ENCODE results near the gene CDH13. TPM values are rescaled to one million over a fixed set of nuclear protein-coding genes. Genes with fewer than 3 reads are reported as not detected.

CDH13 gene
- total and polyA plus RNA-seq, 10 of the 15 experiments (the other 5 are each of a cell fraction or from before 2014, with no cell fraction given) = under 0.01 to 0.05 TPM; not detected in 8

GRCh38 chr16:82671741-82672140, 45.0 kb downstream of the CDH13 start:
- 67% methylated on average over 3 of the region's 3 CpGs for WGBS (ENCODE audit: insufficient coverage, insufficient replicate concordance, low lambda C conversion rate, missing lambda C conversion rate)
- FAIRE-seq = no peak
- no peak overlapping the region for H2AFZ ChIP-seq (ENCODE audit: control insufficient read depth, low read depth, low read length)
- no peak overlapping the region for H3K4me2 ChIP-seq (ENCODE audit: control insufficient read depth, insufficient read depth)
- POLR2A ChIA-PET = no interaction called here
- RAD21 ChIA-PET (ENCODE audit: unreplicated experiment) = interaction anchor here (3.3 kb wide), 1 partner anchor 18 kb away, joined by 14 read pairs; no protein-coding TSS in a partner anchor
- no peaks in the 10 kb centered on the region for H3K4me1 ChIP-seq (ENCODE audit: control insufficient read depth, insufficient read depth, low read length)
- BruUV-seq (replicated peaks) = no TSS peak
- SMC1A ChIA-PET (ENCODE audit: uncharacterized antibody, unreplicated experiment) = interaction anchor here (0.8 to 2.9 kb wide), 5 partner anchors 20 to 42 kb away, joined by 3 to 22 read pairs (median 4); no protein-coding TSS in a partner anchor
- ATAC-seq = peak; percentile 71
- no peaks in the 10 kb centered on the region; a peak in 1 of 4 replicates for H3K27me3 ChIP-seq (replicated peaks in 1 of 2; ENCODE audit: control insufficient read depth in 2 of 2, insufficient read depth in 2 of 2, low read length in 1 of 2)
- CTCF ChIA-PET = interaction anchor here (0.7 to 11.3 kb wide), 12 partner anchors 9 to 66 kb away, joined by 3 to 131 read pairs (median 4); no protein-coding TSS in a partner anchor
- H4K20me1 ChIP-seq (ENCODE audit: control insufficient read depth, insufficient read depth) = no peaks in the 10 kb centered on the region
- H3K27ac ChIP-seq (ENCODE audit: control insufficient read depth, insufficient read depth) = no peak overlapping the region
- H3K9me3 ChIP-seq (replicated peaks; ENCODE audit: control insufficient read depth, insufficient read depth, low read length) = no peaks in the 10 kb centered on the region
- H3K79me2 ChIP-seq (ENCODE audit: control insufficient read depth, insufficient read depth, low read length) = no peaks in the 10 kb centered on the region
- H3K36me3 ChIP-seq (ENCODE audit: control insufficient read depth in 2 of 2, insufficient read depth in 2 of 2, low read length in 1 of 2) = no peaks in the 10 kb centered on the region
- H3K9ac ChIP-seq (ENCODE audit: control insufficient read depth, insufficient read depth, low read length) = no peak overlapping the region
- no peak for DNase-seq (ENCODE audit: low read depth, low spot score)
- in situ Hi-C loops (cut with MboI) = no loop called here
- H3K4me3 ChIP-seq = no peak overlapping the region
- intact Hi-C loops (cut with micrococcal nuclease; ENCODE audit: unreplicated experiment) = loop anchor here (1.0 kb wide), 1 partner anchor 32 kb away; no protein-coding TSS in a partner anchor
- TF ChIP-seq POLR2AphosphoS2 (IDR thresholded peaks at IDR 0.05; ENCODE audit: low read depth, low read length) = no peak
- TF ChIP-seq JUND (IDR thresholded peaks at IDR 0.05; ENCODE audit: low read depth, low read length) = no peak
- TF ChIP-seq TAF1 (IDR thresholded peaks at IDR 0.05; ENCODE audit: borderline replicate concordance, low read depth, low read length) = no peak
- TF ChIP-seq HDGF (IDR thresholded peaks at IDR 0.05) = no peak
- TF ChIP-seq EED (IDR thresholded peaks at IDR 0.05; ENCODE audit: low read depth) = no peak
- TF ChIP-seq CHD1 (IDR thresholded peaks at IDR 0.05; ENCODE audit: low read depth, low read length) = no peak
- no peak for TF ChIP-seq HCFC1 (IDR thresholded peaks at IDR 0.05; ENCODE audit: low read length)
- TF ChIP-seq KAT2A (conservative IDR thresholded peaks at IDR 0.05; ENCODE audit: control insufficient read depth, low read depth, low read length) = no peak
- TF ChIP-seq ZNF384 (IDR thresholded peaks at IDR 0.05; ENCODE audit: borderline replicate concordance, low read depth, low read length) = no peak
- TF ChIP-seq POLR2AphosphoS5 (IDR thresholded peaks at IDR 0.05; ENCODE audit: low read length) = no peak
- no peak for TF ChIP-seq CUX1 (IDR thresholded peaks at IDR 0.05; ENCODE audit: insufficient replicate concordance, low read depth, low read length)
- peak; percentile 62; the same call in 1 of the 2 replicates for TF ChIP-seq SMC3 (IDR thresholded peaks at IDR 0.05; ENCODE audit: borderline replicate concordance, low read length)
- TF ChIP-seq GATAD2B (conservative IDR thresholded peaks at IDR 0.05; ENCODE audit: low read depth) = no peak
- no peak for TF ChIP-seq NKRF (conservative IDR thresholded peaks at IDR 0.05)
- no peak for TF ChIP-seq IKZF1 (conservative IDR thresholded peaks at IDR 0.05)
- no peak for TF ChIP-seq NRF1 (conservative IDR thresholded peaks at IDR 0.05; ENCODE audit: low read depth, low read length)
